GM21717 (cell line): ENCODE results near the gene ARHGEF40.
"Not testable (repeated sequence)": the region's sequence is repeated elsewhere in the genome, so short reads cannot be mapped to it uniquely, and the experiment has no call there.

Experiments
- ATAC-seq: cut with Tn5 transposase; IDR thresholded peaks from one replicate; pipeline ENCODE4 v1.9.1; 2021; ENCODE audit warnings: mild to moderate bottlenecking, moderate library complexity; ENCODE audit not compliant: unreplicated experiment

Gene ARHGEF40

DNA sequence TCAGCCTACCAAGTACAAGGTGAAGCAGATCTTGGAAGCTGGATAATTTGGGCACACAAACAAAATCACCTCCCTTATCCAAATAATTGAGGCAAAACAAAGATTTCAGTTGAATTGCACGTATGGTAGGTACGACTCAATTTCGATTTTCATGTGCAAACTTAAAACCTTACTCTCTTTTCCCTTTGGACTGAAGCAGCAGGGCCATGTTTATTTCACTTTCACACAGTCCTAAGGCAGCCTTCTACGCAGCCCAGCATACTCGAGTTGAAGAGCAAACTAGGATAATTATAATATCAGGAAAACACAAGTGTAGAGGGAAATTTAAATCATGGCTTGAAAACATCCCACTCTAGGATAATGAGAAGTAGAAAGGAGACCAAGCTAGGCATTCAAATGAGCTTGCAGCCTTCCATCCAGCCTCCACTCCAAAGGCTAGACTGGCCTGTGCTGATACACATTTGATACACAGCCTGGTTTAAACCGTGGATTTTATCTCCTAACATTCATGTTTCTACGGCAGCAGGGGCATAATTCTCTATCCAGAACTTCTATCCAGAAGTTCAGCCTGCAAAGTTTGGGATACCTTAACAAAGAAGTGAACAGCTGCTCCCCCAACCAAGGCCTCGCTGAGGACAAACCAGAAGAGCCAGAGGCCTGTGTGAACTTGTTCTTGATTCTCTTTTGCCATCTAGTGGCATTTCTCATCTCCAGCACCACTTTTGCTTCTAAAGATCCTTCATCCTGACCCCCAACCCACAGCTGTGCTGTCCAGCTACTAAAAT lies 30.3 kb upstream of the ARHGEF40 start:
- ATAC-seq = no peak

DNA sequence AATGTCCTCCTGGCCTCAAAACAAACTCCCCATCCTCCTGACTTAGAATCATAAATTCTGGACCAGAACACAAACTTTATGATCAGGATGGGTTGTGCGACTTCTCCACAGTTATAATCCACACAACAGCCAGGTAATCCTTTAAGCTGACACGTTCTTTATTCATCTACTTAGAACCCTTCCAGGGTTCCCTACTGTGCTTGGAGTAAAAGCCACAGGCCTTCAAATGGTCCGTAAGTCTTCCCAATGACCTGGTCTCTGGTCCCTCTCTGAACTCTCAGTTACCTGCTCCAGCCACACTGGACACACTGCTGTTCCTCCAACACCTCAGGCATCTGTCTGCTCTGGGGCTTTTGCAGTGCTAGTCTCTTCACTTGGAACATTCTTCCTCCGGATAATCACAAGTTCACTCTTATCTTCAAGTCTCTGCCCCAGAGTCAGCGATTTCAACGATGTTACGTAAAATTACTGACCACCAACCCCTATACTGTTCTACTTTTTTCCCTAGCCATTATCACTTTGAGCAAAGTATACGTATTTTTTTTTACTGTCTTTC lies 29.7 kb upstream of the ARHGEF40 start:
- ATAC-seq = no peak

- ATAC-seq = not testable (repeated sequence)
These were observed 29.2 kb upstream of the ARHGEF40 start for GRCh38 chr14:21040941-21041340.

GRCh38 chr14:21041676-21042433 lies 28.2 kb upstream of the ARHGEF40 start, which contains the start of gene RNASE7:
TSS of gene RNASE7 (plus strand) at chr14:21042362. CDS start at chr14:21042993, 631 bp downstream.
- ATAC-seq = no peak

GRCh38 chr14:21042918-21043317 lies 27.2 kb upstream of the ARHGEF40 start:
- no peak for ATAC-seq

GRCh38 chr14:21043387-21043973 lies 26.6 kb upstream of the ARHGEF40 start:
- ATAC-seq = no peak

GRCh38 chr14:21043974-21044618 lies 26.0 kb upstream of the ARHGEF40 start:
- ATAC-seq = no peak

DNA sequence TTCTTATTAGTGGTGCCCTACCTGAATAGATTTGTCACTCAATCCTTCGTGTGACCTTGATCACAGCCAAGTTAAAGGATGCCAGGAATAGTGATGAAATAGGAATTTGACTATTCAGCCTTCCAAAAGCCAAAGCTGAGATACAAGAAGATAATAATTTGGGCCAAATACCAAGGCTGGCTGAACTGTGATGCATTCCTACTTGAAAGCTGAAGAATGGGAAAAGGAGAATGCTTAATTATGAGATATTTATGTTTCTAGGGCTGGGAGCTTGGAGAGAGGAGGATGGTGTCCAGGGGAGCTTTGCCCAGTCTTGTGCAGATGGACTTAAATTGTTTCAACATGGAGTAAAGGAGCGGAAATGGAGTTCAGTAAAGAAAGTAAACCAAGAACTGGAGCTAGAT lies 22.7 kb upstream of the ARHGEF40 start:
- ATAC-seq = no peak

DNA sequence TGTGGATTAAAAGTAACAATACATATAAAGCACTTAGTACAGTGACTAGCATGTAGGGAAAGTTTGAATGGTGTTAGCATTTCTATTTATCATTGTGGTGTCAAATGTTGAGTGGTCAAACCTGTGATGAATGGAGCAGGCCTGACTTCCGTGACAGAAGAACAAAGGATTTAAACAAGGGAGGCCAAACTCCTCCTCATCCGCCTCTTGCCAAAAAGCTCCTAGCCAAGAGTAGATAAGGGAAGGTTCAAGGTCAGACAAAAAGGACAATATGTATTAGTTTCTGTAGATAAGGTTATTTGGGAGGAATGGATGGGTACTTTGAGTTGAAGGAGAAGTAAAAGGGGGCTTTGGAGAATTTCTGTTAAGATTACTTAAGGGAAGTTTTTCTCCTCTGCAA lies 21.5 kb upstream of the ARHGEF40 start:
- ATAC-seq = no peak

GRCh38 chr14:21049271-21049673 lies 20.8 kb upstream of the ARHGEF40 start:
- ATAC-seq = no peak

DNA sequence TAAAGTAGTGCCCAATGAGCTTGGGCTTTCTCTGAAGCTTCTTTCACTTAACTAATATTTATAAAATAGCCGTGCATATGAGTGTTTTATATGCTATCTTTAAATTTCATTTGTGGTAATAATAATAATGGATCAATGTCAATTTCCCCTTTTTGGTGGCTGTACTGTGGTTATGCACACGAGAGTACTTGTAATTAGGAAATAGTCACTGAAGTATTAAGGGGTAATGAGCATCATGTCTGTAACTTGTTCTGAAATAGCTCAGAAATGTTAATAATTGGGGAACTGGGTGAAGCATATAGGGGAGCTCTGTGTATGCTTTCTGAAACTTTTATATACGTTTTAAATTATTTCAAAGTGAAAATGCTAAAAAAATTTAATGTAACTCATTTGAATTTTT lies 19.5 kb upstream of the ARHGEF40 start:
- ATAC-seq = no peak

- ATAC-seq = no peak
These were observed 16.7 kb upstream of the ARHGEF40 start for GRCh38 chr14:21053184-21054122.

- no peak for ATAC-seq
These were observed 15.9 kb upstream of the ARHGEF40 start for GRCh38 chr14:21054123-21054767.

DNA sequence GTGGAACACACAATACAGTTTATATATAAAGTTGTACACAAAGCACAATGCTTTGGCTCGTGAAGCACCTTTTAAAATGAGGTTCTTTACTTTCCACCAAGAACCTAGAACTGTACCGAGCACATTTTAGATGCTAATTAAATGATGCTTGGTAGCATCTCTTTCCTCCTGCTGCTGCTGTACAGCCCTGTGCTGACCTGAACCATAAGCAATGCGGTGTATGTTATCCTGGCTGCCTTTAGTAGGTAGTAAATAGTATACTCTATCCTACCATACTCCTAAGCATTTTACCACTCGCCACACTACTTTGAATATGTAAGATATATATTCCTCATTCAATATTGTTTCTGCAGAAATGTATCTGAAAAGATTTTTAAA lies 15.3 kb upstream of the ARHGEF40 start:
- ATAC-seq = no peak

DNA sequence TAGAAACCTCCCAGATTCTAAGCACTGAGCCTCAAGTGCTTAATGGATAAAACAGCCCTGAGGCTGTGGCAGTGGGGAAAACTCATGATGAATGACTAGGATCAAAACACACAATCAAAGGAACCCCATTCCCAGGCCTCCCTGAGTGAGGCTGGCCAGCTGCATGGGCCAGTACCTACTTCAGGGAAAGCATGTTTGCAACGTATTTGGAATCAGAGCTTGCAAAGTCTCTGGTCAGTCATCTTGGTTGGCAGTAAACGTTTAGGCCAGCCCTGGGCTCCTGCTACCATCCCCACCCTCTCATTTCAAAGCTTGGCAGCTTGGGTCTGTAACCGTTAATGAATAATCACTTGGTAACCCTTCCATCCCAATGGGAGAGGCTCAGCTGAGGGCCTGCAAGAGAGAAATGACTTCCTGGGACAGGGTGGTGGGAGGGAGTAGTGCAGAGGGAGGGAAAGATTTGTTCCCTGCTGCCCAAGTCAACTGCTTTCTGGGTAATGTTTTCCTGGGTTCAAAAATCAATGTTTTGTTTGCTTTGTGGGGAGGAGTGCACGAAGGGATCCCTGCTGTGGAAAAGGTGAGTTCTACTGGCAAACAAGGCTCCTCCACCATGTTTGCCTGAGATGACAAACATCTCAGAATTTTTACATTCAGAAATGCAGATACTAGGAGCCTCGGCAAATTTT lies 14.5 kb upstream of the ARHGEF40 start:
- no peak for ATAC-seq

GRCh38 chr14:21056520-21057163 lies 13.5 kb upstream of the ARHGEF40 start:
- ATAC-seq = no peak

DNA sequence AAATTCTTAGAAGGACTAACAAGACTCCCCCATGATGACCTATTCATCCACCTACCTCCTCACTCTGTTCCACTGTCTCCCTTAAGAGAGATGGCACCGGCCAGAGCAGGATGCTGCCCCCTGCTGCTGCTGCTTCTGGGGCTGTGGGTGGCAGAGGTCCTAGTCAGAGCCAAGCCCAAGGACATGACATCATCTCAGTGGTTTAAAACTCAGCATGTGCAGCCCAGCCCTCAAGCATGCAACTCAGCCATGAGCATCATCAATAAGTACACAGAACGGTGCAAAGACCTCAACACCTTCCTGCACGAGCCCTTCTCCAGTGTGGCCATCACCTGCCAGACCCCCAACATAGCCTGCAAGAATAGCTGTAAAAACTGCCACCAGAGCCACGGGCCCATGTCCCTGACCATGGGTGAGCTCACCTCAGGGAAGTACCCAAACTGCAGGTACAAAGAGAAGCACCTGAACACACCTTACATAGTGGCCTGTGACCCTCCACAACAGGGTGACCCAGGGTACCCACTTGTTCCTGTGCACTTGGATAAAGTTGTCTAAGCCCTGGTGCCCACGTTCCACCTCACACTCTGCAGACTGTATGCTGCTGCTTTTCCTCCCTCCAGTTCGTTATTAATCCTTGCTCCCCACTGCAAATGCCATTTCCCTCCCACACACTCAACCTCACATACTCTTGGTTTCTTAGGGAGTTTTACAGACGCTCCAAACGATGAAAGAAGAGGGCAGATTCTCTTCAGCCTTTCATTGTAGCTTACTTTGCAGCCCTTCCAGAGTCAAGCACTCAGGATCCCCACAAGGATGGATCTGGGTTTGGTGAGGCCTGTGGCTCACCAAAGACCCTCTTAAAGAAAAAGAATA lies 12.1 kb upstream of the ARHGEF40 start, which contains the start of gene RNASE8:
Gene RNASE8 (plus strand): TSS at position 20 of the 873 bp plus-strand sequence. CDS start 71 bp downstream, at position 91.
- no peak for ATAC-seq
